PC-9 (cell line): ENCODE data around the gene DIAPH2. TPM values are rescaled to one million over a fixed set of nuclear protein-coding genes. Genes with fewer than 3 reads are reported as not detected.

Source experiments
- Bru-seq: library from RNA; stranded (reverse); fragments of 400-500 nt; gene quantifications from one replicate; lab custom pipeline; 2021; lab: Mats Ljungman, UMichigan
- BruChase-seq, 2 experiments: library from RNA; stranded (reverse); fragments of 400-500 nt; gene quantifications; one replicate each; lab custom pipeline; 2021; lab: Mats Ljungman, UMichigan
- BruUV-seq: library from RNA; stranded (reverse); fragments of 400-500 nt; replicated peaks from 2 replicates; lab custom pipeline; 2021; lab: Mats Ljungman, UMichigan
- CTCF ChIA-PET: fragments of 300-600 bp; sonication (Branson Sonifier 250); formaldehyde crosslinking; loops from one replicate; lab custom pipeline; 2022; ENCODE audit warnings: antibody characterized with exemption; lab: Charles Lee
- POLR2A ChIA-PET: fragments of 300-600 bp; sonication (Branson Sonifier 250); formaldehyde crosslinking; loops from one replicate; lab custom pipeline; 2022; ENCODE audit warnings: antibody characterized with exemption; ENCODE audit not compliant: unreplicated experiment; lab: Charles Lee
- DNase-seq, 2 experiments: peaks; one replicate each; pipeline versions ENCODE4 v3.0.0 to v3.0.0-alpha.2; 2015 to 2022; ENCODE audit warnings: mixed read lengths in 1 of 2
- H2AFZ ChIP-seq: fragments of 200-600 bp; sonication (generic); 2 replicates; pipeline ENCODE4 v1.8.1; 2017; ENCODE audit warnings: antibody characterized with exemption
- H3F3A ChIP-seq: fragments of 200-600 bp; sonication (generic); 2 replicates; pipeline ENCODE4 v1.8.1; 2017; ENCODE audit warnings: antibody characterized with exemption, mild to moderate bottlenecking, low read depth; ENCODE audit not compliant: insufficient read depth
- H3K27ac ChIP-seq: fragments of 200-600 bp; sonication (generic); 2 replicates; pipeline ENCODE4 v1.6.1; 2016; ENCODE audit warnings: mixed run types
- H3K27me3 ChIP-seq: fragments of 200-600 bp; sonication (generic); 2 replicates; pipeline ENCODE4 v1.6.1; 2016; ENCODE audit warnings: low read depth, mixed run types; ENCODE audit not compliant: insufficient read depth
- H3K36me3 ChIP-seq: fragments of 200-600 bp; sonication (generic); 2 replicates; pipeline ENCODE4 v1.6.1; 2016; ENCODE audit warnings: low read depth, mixed run types
- H3K4me1 ChIP-seq: fragments of 200-600 bp; sonication (generic); replicated peaks from 2 replicates; pipeline ENCODE4 v1.6.1; 2016; ENCODE audit warnings: mixed run types; ENCODE audit not compliant: insufficient read depth
- H3K4me2 ChIP-seq: fragments of 200-600 bp; sonication (generic); 2 replicates; pipeline ENCODE4 v1.6.1; 2017; ENCODE audit warnings: mixed run types
- H3K4me3 ChIP-seq: fragments of 200-600 bp; sonication (generic); 2 replicates; pipeline ENCODE4 v1.6.1; 2016; ENCODE audit warnings: mixed run types
- H3K79me2 ChIP-seq: fragments of 200-600 bp; sonication (generic); 2 replicates; pipeline ENCODE4 v1.6.1; 2017; ENCODE audit warnings: low read depth, mixed run types
- H3K9me2 ChIP-seq: fragments of 200-600 bp; sonication (generic); 2 replicates; pipeline ENCODE4 v1.8.1; 2017; ENCODE audit warnings: mild to moderate bottlenecking; ENCODE audit not compliant: insufficient read depth
- H3K9me3 ChIP-seq: fragments of 200-600 bp; sonication (generic); 2 replicates; pipeline ENCODE4 v1.8.1; 2016; ENCODE audit warnings: low read depth; ENCODE audit not compliant: insufficient read depth
- H4K20me1 ChIP-seq: fragments of 200-600 bp; sonication (generic); 2 replicates; pipeline ENCODE4 v1.8.1; 2017; ENCODE audit not compliant: insufficient read depth
- CTCF ChIP-seq: fragments of 200-600 bp; sonication (generic); conservative IDR thresholded peaks from 2 replicates; pipeline ENCODE4 v1.6.1; 2017; ENCODE audit warnings: mixed run types, antibody characterized with exemption, mild to moderate bottlenecking, moderate library complexity
- EZH2 ChIP-seq: fragments of 200-600 bp; sonication (generic); IDR thresholded peaks from 2 replicates; pipeline ENCODE4 v1.8.0; 2017; ENCODE audit warnings: antibody characterized with exemption, low read depth
- intact Hi-C: fragments of 100-400 bp; cut with micrococcal nuclease; formaldehyde crosslinking; loops from one replicate; pipeline ENCODE4 v1.10.0; 2022; ENCODE audit not compliant: unreplicated experiment
- long read RNA-seq: library from polyadenylated mRNA; stranded (forward); transcript quantifications from one replicate; pipeline ENCODE4 v2.0.0, GENCODE V29; 2022
- total RNA-seq: library from RNA; stranded (reverse); gene quantifications from 2 replicates; pipeline ENCODE4 v1.2.3, GENCODE V29; 2021

The DIAPH2 gene
- total RNA-seq: 10.6 and 12.0 TPM in 2 replicates
- Bru-seq, nascent RNA: percentile 59 among the genes with signal in this experiment
- percentile 51 among the genes with signal in this experiment for BruChase-seq, experiment 1, labeled RNA remaining after a 2-hour chase
- BruChase-seq, experiment 2, labeled RNA remaining after a 6-hour chase: percentile 48 among the genes with signal in this experiment
- long read RNA-seq, full-length matches to known transcripts: 3 of 11 reads
- long read RNA-seq, partial matches to known transcripts: 1 of 11 reads
- long read RNA-seq, other reads (novel, unspliced or antisense): 7 of 11 reads

- peak within 1 kb of the TSS; percentile 90 for H3K4me2 ChIP-seq
- no TSS peak for BruUV-seq
- H4K20me1 ChIP-seq: no peaks in the 10 kb centered on the region
- no peaks in the 10 kb centered on the region for H3K9me2 ChIP-seq
- H2AFZ ChIP-seq: peak within 1 kb of the TSS; percentile 96
- H3K27ac ChIP-seq: peak within 1 kb of the TSS; percentile 87
- peaks cover 19% of the 10 kb centered on the region for H3K4me1 ChIP-seq
- peak within 1 kb of the TSS; percentile 87 for H3K4me3 ChIP-seq
- no peaks in the 10 kb centered on the region for H3K27me3 ChIP-seq
- peaks cover 44% of the 10 kb centered on the region for H3K79me2 ChIP-seq
- intact Hi-C loops: loop anchor here (10.0 kb wide), 2 partner anchors 280 to 310 kb away; no protein-coding TSS in a partner anchor
- CTCF ChIA-PET: no interaction called here
- POLR2A ChIA-PET: interaction anchor here (0.6 kb wide), 1 partner anchor 309 kb away, joined by 7 read pairs; no protein-coding TSS in a partner anchor
- peaks cover 13% of the 10 kb centered on the region; the same call in 1 of the 2 replicates for H3F3A ChIP-seq
- peak; percentile 72 to 75 for DNase-seq
- TF ChIP-seq CTCF (peak; percentile 37; the same call in 1 of the 2 replicates), EZH2 (no peak)
- no peaks in the 10 kb centered on the region for H3K36me3 ChIP-seq
- H3K9me3 ChIP-seq: no peaks in the 10 kb centered on the region
Measured at GRCh38 chrX:96684339-96685209, at the start of gene DIAPH2. Gene DIAPH2 (plus strand): TSS chrX:96684842.

- ChIA-PET POLR2A (no interaction called here), CTCF (no interaction called here)
- Histone ChIP-seq H3K9me3 (no peaks in the 10 kb centered on the region), H3K79me2 (no peaks in the 10 kb centered on the region), H3K27me3 (no peaks in the 10 kb centered on the region), H3F3A (no peaks in the 10 kb centered on the region), H2AFZ (no peak overlapping the region), H3K4me1 (no peaks in the 10 kb centered on the region), H3K27ac (no peak overlapping the region), H3K36me3 (no peaks in the 10 kb centered on the region), H3K9me2 (no peaks in the 10 kb centered on the region), H4K20me1 (no peaks in the 10 kb centered on the region), H3K4me2 (no peak overlapping the region), H3K4me3 (no peak overlapping the region)
- intact Hi-C loops: no loop called here
- no peak for TF ChIP-seq EZH2
- no peak for TF ChIP-seq CTCF
- no TSS peak for BruUV-seq
- DNase-seq: no peak
Measured at GRCh38 chrX:96650023-96650422, 34.6 kb upstream of the DIAPH2 start.

GRCh38 chrX:96655947-96656623 is 28.6 kb upstream of the DIAPH2 start:
- Histone ChIP-seq H3K79me2 (no peaks in the 10 kb centered on the region), H3K27me3 (no peaks in the 10 kb centered on the region), H3K27ac (no peak overlapping the region), H3K4me1 (no peaks in the 10 kb centered on the region), H4K20me1 (no peaks in the 10 kb centered on the region), H2AFZ (no peak overlapping the region), H3K4me2 (no peak overlapping the region), H3K36me3 (no peaks in the 10 kb centered on the region), H3K9me3 (no peaks in the 10 kb centered on the region), H3K4me3 (no peak overlapping the region), H3F3A (no peaks in the 10 kb centered on the region), H3K9me2 (no peaks in the 10 kb centered on the region)
- DNase-seq: no peak
- no peak for TF ChIP-seq CTCF
- no peak for TF ChIP-seq EZH2
- POLR2A ChIA-PET: no interaction called here
- intact Hi-C loops: no loop called here
- CTCF ChIA-PET: no interaction called here
- no TSS peak for BruUV-seq
